A549 (cell line): ENCODE measurements around the gene PRKCG.

Experiments used
- CTCF ChIP-seq: fragments of >200 bp; sonication (Bioruptor Twin); formaldehyde crosslinking; IDR thresholded peaks from 3 replicates; pipeline ENCODE4 v1.5.1; 2016
- E2F6 ChIP-seq: IDR thresholded peaks from 2 replicates; pipeline ENCODE4 v1.6.1; 2012; ENCODE audit warnings: low read depth, borderline replicate concordance
- ESRRA ChIP-seq: fragments of 150-350 bp; IDR thresholded peaks from 2 replicates; pipeline ENCODE4 v1.6.1; 2014; ENCODE audit warnings: mild to moderate bottlenecking, low read length, borderline replicate concordance
- JUNB ChIP-seq: fragments of >200 bp; sonication (Bioruptor Twin); formaldehyde crosslinking; IDR thresholded peaks from 2 replicates; pipeline ENCODE4 v1.6.1; 2016
- MAZ ChIP-seq: fragments of 150-350 bp; IDR thresholded peaks from 2 replicates; pipeline ENCODE4 v1.6.1; 2014; ENCODE audit warnings: antibody characterized with exemption, low read depth, low read length, borderline replicate concordance
- POLR2A ChIP-seq: IDR thresholded peaks from 2 replicates; pipeline ENCODE4 v1.6.1; 2012; ENCODE audit warnings: mild to moderate bottlenecking, low read length
- RAD21 ChIP-seq, 2 experiments: fragments of >200 bp in 1 of 2; sonication (Bioruptor Twin) in 1 of 2; formaldehyde crosslinking in 1 of 2; IDR thresholded peaks in 1 of 2; conservative IDR thresholded peaks in 1 of 2; 2 replicates in 1 of 2; 3 replicates in 1 of 2; pipeline ENCODE4 v1.6.1; 2012 to 2018; ENCODE audit warnings: inconsistent platforms in 1 of 2

GRCh38 chr19:53849237-53849676 lies 32.7 kb upstream of the PRKCG start:
- TF ChIP-seq CTCF (no peak), MAZ (no peak), ESRRA (no peak), JUNB (no peak), RAD21 (conservative IDR thresholded peaks at IDR 0.05 in 1 of 2, IDR thresholded peaks at IDR 0.05 in 1 of 2) (no peak), POLR2A (no peak), E2F6 (no peak)
